Measurements from ENCODE around the gene ARSB. TPM values are rescaled to one million over a fixed set of nuclear protein-coding genes. Genes with fewer than 3 reads are reported as not detected.

The ARSB gene
- total RNA-seq, 6 donors from 2014 or later, result 9.8 to 24.1 (median 18.7) TPM

- no peaks in the 10 kb centered on the region for H3K9me3 ChIP-seq
- no peak for DNase-seq
- H3K4me3 ChIP-seq, result no peak overlapping the region
- TF ChIP-seq POLR2AphosphoS5 (IDR thresholded peaks at IDR 0.05), result no peak
- no peak for TF ChIP-seq EP300 (IDR thresholded peaks at IDR 0.05)
- no peak for TF ChIP-seq POLR2A (IDR thresholded peaks at IDR 0.05)
- H3K27me3 ChIP-seq, result no peaks in the 10 kb centered on the region
- H3K27ac ChIP-seq, result no peak overlapping the region
- 70 to 74% methylated on average over 7 of the region's 7 CpGs for WGBS, 2 donors
- no peaks in the 10 kb centered on the region for H3K36me3 ChIP-seq
- peaks cover 7 to 23% (median 17%) of the 10 kb centered on the region in 4 donors for H3K4me1 ChIP-seq
- ATAC-seq (ENCODE audit: low FRiP score in 2 of 2), result no peak
Measured at GRCh38 chr5:78979117-78979742, 5.9 kb downstream of the ARSB start.

DNA sequence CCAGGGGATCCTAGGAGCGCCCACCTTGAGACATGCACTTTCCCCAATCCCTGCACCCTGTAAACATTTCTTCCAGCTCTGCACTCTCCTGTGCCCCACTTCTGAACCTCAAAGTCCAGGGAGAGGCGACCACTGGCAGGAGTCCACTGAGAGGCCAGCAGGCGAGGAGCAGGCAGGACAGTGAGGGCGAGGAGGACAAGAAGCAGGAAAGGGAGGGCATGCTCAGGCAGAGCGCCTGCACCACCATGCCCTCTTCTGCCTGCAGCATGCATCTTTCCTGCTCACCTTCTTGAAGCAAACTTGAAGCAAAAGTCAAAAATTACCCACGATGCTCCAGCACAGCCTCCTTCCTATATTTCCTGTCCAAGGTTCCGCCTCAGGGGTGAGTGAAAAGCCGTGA lies 10.1 kb downstream of the ARSB start:
- WGBS, 2 donors, result 92 to 95% methylated on average over 8 of the region's 8 CpGs
- Histone ChIP-seq H3K27ac (no peak overlapping the region), H3K36me3 (no peaks in the 10 kb centered on the region), H3K9me3 (no peaks in the 10 kb centered on the region), H3K4me1 (peaks cover 10 to 23% (median 19%) of the 10 kb centered on the region in 4 donors), H3K27me3 (no peaks in the 10 kb centered on the region), H3K4me3 (no peak overlapping the region)
- DNase-seq (no peak), ATAC-seq (ENCODE audit: low FRiP score in 2 of 2) (no peak)
- TF ChIP-seq EP300 (IDR thresholded peaks at IDR 0.05), result no peak
- TF ChIP-seq, protein P1, sequence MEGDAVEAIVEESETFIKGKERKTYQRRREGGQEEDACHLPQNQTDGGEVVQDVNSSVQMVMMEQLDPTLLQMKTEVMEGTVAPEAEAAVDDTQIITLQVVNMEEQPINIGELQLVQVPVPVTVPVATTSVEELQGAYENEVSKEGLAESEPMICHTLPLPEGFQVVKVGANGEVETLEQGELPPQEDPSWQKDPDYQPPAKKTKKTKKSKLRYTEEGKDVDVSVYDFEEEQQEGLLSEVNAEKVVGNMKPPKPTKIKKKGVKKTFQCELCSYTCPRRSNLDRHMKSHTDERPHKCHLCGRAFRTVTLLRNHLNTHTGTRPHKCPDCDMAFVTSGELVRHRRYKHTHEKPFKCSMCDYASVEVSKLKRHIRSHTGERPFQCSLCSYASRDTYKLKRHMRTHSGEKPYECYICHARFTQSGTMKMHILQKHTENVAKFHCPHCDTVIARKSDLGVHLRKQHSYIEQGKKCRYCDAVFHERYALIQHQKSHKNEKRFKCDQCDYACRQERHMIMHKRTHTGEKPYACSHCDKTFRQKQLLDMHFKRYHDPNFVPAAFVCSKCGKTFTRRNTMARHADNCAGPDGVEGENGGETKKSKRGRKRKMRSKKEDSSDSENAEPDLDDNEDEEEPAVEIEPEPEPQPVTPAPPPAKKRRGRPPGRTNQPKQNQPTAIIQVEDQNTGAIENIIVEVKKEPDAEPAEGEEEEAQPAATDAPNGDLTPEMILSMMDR (IDR thresholded peaks at IDR 0.05), result no peak

DNA sequence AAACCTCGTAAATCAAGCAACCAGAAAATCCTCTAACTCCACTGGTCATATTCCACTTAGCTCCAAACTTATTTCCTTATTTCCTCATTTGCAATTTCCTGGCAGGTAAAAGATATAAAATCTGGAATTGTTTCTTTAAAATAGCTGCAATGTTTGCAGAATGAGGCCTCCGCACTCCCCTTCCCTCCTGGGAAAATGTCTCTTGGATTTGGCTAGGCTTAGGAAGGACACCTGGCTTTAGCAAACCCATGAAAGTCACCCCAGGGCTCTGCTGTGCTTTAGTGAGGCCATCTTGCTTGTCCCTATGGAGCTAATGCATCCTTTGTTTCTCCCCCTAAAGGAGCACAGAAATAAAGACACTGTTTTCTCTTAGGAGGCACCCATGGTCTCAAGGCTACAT lies 10.5 kb downstream of the ARSB start:
- peaks cover 10 to 23% (median 19%) of the 10 kb centered on the region in 4 donors for H3K4me1 ChIP-seq
- no peaks in the 10 kb centered on the region for H3K9me3 ChIP-seq
- H3K36me3 ChIP-seq, result no peaks in the 10 kb centered on the region
- DNase-seq (no peak), ATAC-seq (ENCODE audit: low FRiP score in 2 of 2) (no peak)
- TF ChIP-seq POLR2AphosphoS5 (IDR thresholded peaks at IDR 0.05) (no peak), EP300 (IDR thresholded peaks at IDR 0.05) (no peak)
- H3K27me3 ChIP-seq, result no peaks in the 10 kb centered on the region
- H3K4me3 ChIP-seq, result no peak overlapping the region
- no peak overlapping the region for H3K27ac ChIP-seq
- WGBS, 2 donors, result 83 to 84% methylated on average over 2 of the region's 2 CpGs

GRCh38 chr5:78974011-78974410 lies 11.1 kb downstream of the ARSB start:
- Histone ChIP-seq H3K36me3 (no peaks in the 10 kb centered on the region), H3K27ac (no peak overlapping the region), H3K9me3 (no peaks in the 10 kb centered on the region), H3K4me3 (no peak overlapping the region), H3K27me3 (no peaks in the 10 kb centered on the region), H3K4me1 (peaks cover 10 to 23% (median 19%) of the 10 kb centered on the region in 4 donors)
- 75 to 88% methylated on average over 5 of the region's 5 CpGs for WGBS, 2 donors
- TF ChIP-seq POLR2A (IDR thresholded peaks at IDR 0.05) (no peak), POLR2AphosphoS5 (IDR thresholded peaks at IDR 0.05) (no peak), EP300 (IDR thresholded peaks at IDR 0.05) (no peak)
- TF ChIP-seq, protein P1 (IDR thresholded peaks at IDR 0.05), result no peak
- DNase-seq, result no peak
- ATAC-seq (ENCODE audit: low FRiP score in 2 of 2), result no peak

GRCh38 chr5:78972654-78973428 lies 12.3 kb downstream of the ARSB start:
- DNase-seq (no peak), ATAC-seq (ENCODE audit: low FRiP score in 2 of 2) (peak in 1 of 2 donors; percentile 31)
- WGBS, 2 donors, result 23 to 24% methylated on average over 7 of the region's 7 CpGs
- Histone ChIP-seq H3K27ac (no peak overlapping the region), H3K4me1 (peaks cover 10 to 23% (median 19%) of the 10 kb centered on the region in 4 donors), H3K9me3 (no peaks in the 10 kb centered on the region), H3K27me3 (no peaks in the 10 kb centered on the region), H3K4me3 (peak overlapping the region in 1 of 4 donors; percentile 6), H3K36me3 (no peaks in the 10 kb centered on the region)
- TF ChIP-seq EP300 (IDR thresholded peaks at IDR 0.05) (no peak), POLR2AphosphoS5 (IDR thresholded peaks at IDR 0.05) (no peak), POLR2A (IDR thresholded peaks at IDR 0.05) (no peak)
- TF ChIP-seq, protein P1 (IDR thresholded peaks at IDR 0.05), result no peak

Measured in upper lobe of left lung (tissue), 6 donors.